Activated CD8-positive, alpha-beta memory T cell treated with anti-CD3 and anti-CD28 coated beads, Interleukin-2, amount 10 ng/mL, durations not matched to agents 7 days and 5 days (primary cell): ENCODE measurements around the gene ANKRD34A. TPM values are rescaled to one million over a fixed set of nuclear protein-coding genes. Genes with fewer than 3 reads are reported as not detected.
"Not testable (repeated sequence)": the region's sequence is repeated elsewhere in the genome, so short reads cannot be mapped to it uniquely, and the experiment has no call there.

ENCODE experiments used
- ATAC-seq: fragments of 150-1000 bp; cut with Tn5 transposase; one replicate; pipeline ENCODE4 v1.10.0; 2021; ENCODE audit warnings: moderate library complexity
- CTCF ChIA-PET: fragments of 350-600 bp; sonication (Branson Sonifier 250); formaldehyde crosslinking; loops from one replicate; lab custom pipeline; 2021; ENCODE audit warnings: antibody characterized with exemption; lab: Charles Lee
- DNase-seq: peaks from one replicate; pipeline ENCODE4 v3.0.0-alpha.2; 2020
- H3K27ac Mint-ChIP-seq: one replicate; pipeline ENCODE4 v1.8.0; 2021; ENCODE audit warnings: mild to moderate bottlenecking, mixed read lengths
- H3K27me3 Mint-ChIP-seq: one replicate; pipeline ENCODE4 v1.8.0; 2021; ENCODE audit warnings: mixed read lengths
- H3K36me3 Mint-ChIP-seq: one replicate; pipeline ENCODE4 v1.8.0; 2021; ENCODE audit warnings: mild to moderate bottlenecking, mixed read lengths
- H3K4me1 Mint-ChIP-seq: one replicate; pipeline ENCODE4 v1.8.0; 2021; ENCODE audit warnings: mixed read lengths
- H3K4me3 Mint-ChIP-seq: one replicate; pipeline ENCODE4 v1.8.0; 2021; ENCODE audit warnings: mild to moderate bottlenecking, moderate library complexity, mixed read lengths
- H3K9me3 Mint-ChIP-seq: one replicate; pipeline ENCODE4 v1.8.0; 2022; ENCODE audit warnings: low read depth, mixed read lengths
- total RNA-seq, 2 experiments: library from RNA; stranded (reverse); gene quantifications; one replicate each; pipeline ENCODE4 v1.2.3, GENCODE V29; 2021

The ANKRD34A gene
- total RNA-seq, 2 experiments from 2014 or later: 3.8 to 4.6 TPM

DNA sequence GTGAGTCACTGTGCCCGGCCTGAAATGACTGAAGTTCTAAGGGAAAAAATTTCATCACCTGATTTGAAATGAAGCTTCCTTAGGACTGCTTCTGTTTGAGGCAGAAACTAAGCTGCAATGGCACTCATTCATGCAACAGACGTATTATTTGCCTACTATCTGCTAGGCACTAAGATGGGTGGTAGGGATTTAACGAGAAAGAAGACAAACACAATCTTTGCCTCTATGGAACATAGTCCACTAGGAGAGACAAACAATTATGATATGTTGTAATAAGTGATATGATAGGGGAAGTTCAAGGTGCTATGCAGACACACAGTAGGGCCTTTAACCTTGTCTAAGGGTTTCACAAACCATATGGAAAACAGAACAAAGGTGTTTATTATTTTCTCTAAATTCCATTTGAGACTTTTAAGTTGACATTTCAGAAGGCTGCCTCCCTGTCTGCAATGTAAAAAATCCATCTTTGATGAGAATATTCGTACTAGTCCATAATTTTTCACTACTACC lies 17.8 kb downstream of the ANKRD34A start:
- H3K4me1 Mint-ChIP-seq: peaks cover 15% of the 10 kb centered on the region
- ATAC-seq (no peak), DNase-seq (no peak)
- no peak overlapping the region for H3K4me3 Mint-ChIP-seq
- H3K9me3 Mint-ChIP-seq: no peaks in the 10 kb centered on the region
- CTCF ChIA-PET: no interaction called here
- H3K36me3 Mint-ChIP-seq: peaks cover 17% of the 10 kb centered on the region
- no peaks in the 10 kb centered on the region for H3K27me3 Mint-ChIP-seq
- H3K27ac Mint-ChIP-seq: no peak overlapping the region

DNA sequence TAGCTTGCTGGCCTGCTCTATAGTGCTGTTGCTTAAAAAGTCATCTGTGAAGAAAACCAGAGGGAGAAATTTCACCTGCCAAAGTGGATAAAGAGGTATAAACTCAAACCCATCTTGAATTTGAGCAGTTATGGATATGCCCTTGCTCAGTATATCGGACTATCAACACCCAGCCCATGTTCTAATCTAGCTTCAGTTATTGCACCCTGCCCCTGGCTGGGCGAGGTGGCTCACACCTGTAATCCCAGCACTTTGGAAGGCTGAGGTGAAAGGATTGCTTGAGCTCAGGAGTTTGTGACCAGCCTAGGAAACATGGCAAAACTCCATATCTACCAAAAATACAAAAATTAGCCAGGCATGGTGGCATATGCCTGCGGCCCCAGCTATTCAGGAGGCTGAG lies 19.8 kb downstream of the ANKRD34A start:
- CTCF ChIA-PET: interaction anchor here (0.9 kb wide), 1 partner anchor 24 kb away, joined by 3 read pairs; no protein-coding TSS in a partner anchor
- no peak for DNase-seq
- ATAC-seq: no peak
- Mint-ChIP-seq H3K27me3 (no peaks in the 10 kb centered on the region), H3K4me3 (no peak overlapping the region), H3K9me3 (no peaks in the 10 kb centered on the region), H3K27ac (no peak overlapping the region), H3K36me3 (peaks cover 16% of the 10 kb centered on the region), H3K4me1 (peaks cover 2% of the 10 kb centered on the region)

GRCh38 chr1:145942871-145943270 lies 21.5 kb downstream of the ANKRD34A start:
- no peaks in the 10 kb centered on the region for H3K9me3 Mint-ChIP-seq
- H3K36me3 Mint-ChIP-seq: peaks cover 12% of the 10 kb centered on the region
- ATAC-seq (no peak), DNase-seq (no peak)
- H3K4me1 Mint-ChIP-seq: no peaks in the 10 kb centered on the region
- H3K27ac Mint-ChIP-seq: no peak overlapping the region
- no peak overlapping the region for H3K4me3 Mint-ChIP-seq
- CTCF ChIA-PET: interaction anchor here (1.0 to 1.6 kb wide), 4 partner anchors 11 to 84 kb away, joined by 3 to 4 read pairs (median 3); partner anchors contain the start of gene PIAS3
- no peaks in the 10 kb centered on the region for H3K27me3 Mint-ChIP-seq

- H3K36me3 Mint-ChIP-seq: peaks cover 14% of the 10 kb centered on the region
- no peak for ATAC-seq
- no peak overlapping the region for H3K4me3 Mint-ChIP-seq
- no peaks in the 10 kb centered on the region for H3K9me3 Mint-ChIP-seq
- no peak for DNase-seq
- no peaks in the 10 kb centered on the region for H3K4me1 Mint-ChIP-seq
- H3K27me3 Mint-ChIP-seq: no peaks in the 10 kb centered on the region
- CTCF ChIA-PET: interaction anchor here (1.0 to 1.2 kb wide), 3 partner anchors 10 to 31 kb away, joined by 3 to 4 read pairs (median 3); no protein-coding TSS in a partner anchor
- H3K27ac Mint-ChIP-seq: no peak overlapping the region
Measured at GRCh38 chr1:145942405-145942804, 22.0 kb downstream of the ANKRD34A start.

GRCh38 chr1:145937436-145937835 lies 26.9 kb downstream of the ANKRD34A start:
- Mint-ChIP-seq H3K27me3 (no peaks in the 10 kb centered on the region), H3K4me3 (no peak overlapping the region), H3K4me1 (peaks cover 10% of the 10 kb centered on the region), H3K27ac (no peak overlapping the region), H3K9me3 (no peaks in the 10 kb centered on the region), H3K36me3 (peaks cover 20% of the 10 kb centered on the region)
- CTCF ChIA-PET: no interaction called here
- ATAC-seq: no peak
- no peak for DNase-seq

GRCh38 chr1:145936247-145936646 lies 28.1 kb downstream of the ANKRD34A start:
- ATAC-seq: no peak

DNA sequence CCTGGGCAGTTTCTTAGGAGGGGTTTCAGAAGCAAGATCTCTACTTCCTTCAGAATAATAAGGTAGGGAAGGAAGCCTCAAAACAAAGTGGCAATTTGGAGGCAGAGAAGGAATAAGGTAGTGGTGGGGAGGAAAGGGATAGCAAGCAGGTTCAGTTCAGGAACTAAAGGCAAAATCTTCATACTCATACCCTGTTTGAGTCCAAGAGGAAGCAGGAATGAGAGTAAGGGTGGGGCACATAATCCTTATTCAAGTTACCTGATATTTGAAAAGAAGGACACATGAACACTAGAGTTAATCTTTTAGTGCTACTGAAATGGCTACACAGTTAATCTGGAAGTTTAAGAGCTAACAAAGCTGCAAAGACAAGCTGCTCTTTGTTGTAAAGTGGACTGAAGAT lies 28.7 kb downstream of the ANKRD34A start:
- H3K27me3 Mint-ChIP-seq: no peaks in the 10 kb centered on the region
- H3K36me3 Mint-ChIP-seq: peaks cover 24% of the 10 kb centered on the region
- H3K4me3 Mint-ChIP-seq: no peak overlapping the region
- no peak for ATAC-seq
- no peaks in the 10 kb centered on the region for H3K9me3 Mint-ChIP-seq
- CTCF ChIA-PET: no interaction called here
- no peak overlapping the region for H3K27ac Mint-ChIP-seq
- no peak for DNase-seq
- H3K4me1 Mint-ChIP-seq: peaks cover 17% of the 10 kb centered on the region

More at GRCh38 chr1:145936247-145936646, 28.1 kb downstream of the ANKRD34A start:
- H3K36me3 Mint-ChIP-seq: peaks cover 21% of the 10 kb centered on the region
- no peaks in the 10 kb centered on the region for H3K9me3 Mint-ChIP-seq
- H3K27me3 Mint-ChIP-seq: no peaks in the 10 kb centered on the region
- H3K4me3 Mint-ChIP-seq: no peak overlapping the region
- H3K27ac Mint-ChIP-seq: no peak overlapping the region
- peaks cover 17% of the 10 kb centered on the region for H3K4me1 Mint-ChIP-seq
- DNase-seq: no peak
- CTCF ChIA-PET: no interaction called here

DNA sequence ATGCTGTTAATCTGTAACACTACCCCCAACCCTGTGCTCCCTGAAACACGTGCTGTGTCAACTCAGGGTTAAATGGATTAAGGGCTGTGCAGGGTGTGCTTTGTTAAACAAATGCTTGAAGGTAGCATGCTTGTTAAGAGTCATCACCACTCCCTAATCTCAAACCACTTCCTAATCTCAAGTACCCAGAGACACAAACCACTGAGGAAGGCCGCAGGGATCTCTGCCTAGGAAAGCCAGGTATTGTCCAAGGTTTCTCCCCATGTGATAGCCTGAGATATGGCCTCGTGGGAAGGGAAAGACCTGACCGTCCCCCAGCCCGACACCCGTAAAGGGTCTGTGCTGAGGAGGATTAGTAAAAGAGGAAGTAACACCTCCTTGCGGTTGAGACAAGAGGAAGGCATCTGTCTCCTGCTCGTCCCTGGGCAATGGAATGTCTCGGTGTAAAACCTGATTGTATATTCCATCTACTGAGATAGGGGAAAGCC lies 31.8 kb downstream of the ANKRD34A start:
- Mint-ChIP-seq H3K4me1 (peaks cover 24% of the 10 kb centered on the region), H3K4me3 (peak overlapping the region; percentile 32), H3K27ac (peak overlapping the region; percentile 86), H3K36me3 (peaks cover 24% of the 10 kb centered on the region)
- CTCF ChIA-PET: interaction anchor here (0.9 to 1.5 kb wide), 3 partner anchors 10 to 87 kb away, joined by 3 to 5 read pairs (median 3); partner anchors contain the start of genes LIX1L and NUDT17
- H3K27me3 Mint-ChIP-seq, ATAC-seq, H3K9me3 Mint-ChIP-seq: not testable (repeated sequence)
- peak; percentile 54 for DNase-seq

GRCh38 chr1:145927916-145928643 lies 36.3 kb downstream of the ANKRD34A start:
- ATAC-seq: no peak
- CTCF ChIA-PET: interaction anchor here (0.9 to 3.0 kb wide), 16 partner anchors 10 to 106 kb away, joined by 3 to 30 read pairs (median 7); partner anchors contain the start of genes ANKRD34A, ITGA10, LIX1L and NUDT17
- Mint-ChIP-seq H3K27me3 (no peaks in the 10 kb centered on the region), H3K4me1 (peaks cover 30% of the 10 kb centered on the region), H3K4me3 (no peak overlapping the region), H3K9me3 (no peaks in the 10 kb centered on the region), H3K27ac (no peak overlapping the region), H3K36me3 (peaks cover 12% of the 10 kb centered on the region)
- DNase-seq: no peak

DNA sequence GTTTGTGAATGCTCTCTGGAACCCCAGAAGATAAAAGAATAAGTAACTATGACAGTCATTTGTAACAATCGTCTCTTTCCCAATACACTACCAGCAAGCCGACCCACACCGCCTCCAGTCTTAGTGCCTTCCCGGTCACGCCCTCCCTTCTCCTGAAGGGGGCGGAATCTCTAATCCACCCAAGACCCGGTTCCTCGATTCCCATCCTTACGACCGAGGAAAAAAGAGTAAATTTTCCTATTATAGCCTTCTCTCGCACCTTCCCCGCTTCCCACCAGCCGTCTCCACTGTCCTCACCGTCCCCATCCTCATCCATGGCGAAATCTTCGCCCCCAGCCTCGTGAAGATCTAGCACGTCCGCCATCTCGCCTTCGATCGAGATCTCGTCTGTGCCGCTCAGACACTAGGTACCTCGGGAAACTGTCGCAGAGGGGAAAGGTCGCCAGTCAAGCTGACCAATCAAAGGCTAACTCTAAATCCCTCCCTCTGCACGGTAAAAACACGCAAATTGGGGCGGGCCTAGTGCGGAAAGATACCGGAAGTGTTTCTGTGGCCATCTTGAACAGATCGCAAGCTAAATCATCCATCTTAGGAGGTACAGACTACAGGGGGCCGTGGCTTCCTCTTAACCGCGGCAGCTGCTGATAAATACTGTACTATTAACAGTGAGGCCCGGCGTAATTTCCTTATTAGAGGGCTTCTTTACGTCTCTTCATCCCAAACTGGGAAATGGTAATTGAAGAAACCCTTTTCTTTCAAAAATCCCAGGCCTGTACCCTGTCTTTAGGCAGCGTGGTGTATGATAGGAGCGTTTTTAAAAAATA lies 37.1 kb downstream of the ANKRD34A start, which contains the start of gene RBM8A:
RBM8A (minus strand) TSS at position 422 of the 824 bp plus-strand sequence; CDS start at position 364, 58 bp downstream.
- Mint-ChIP-seq H3K36me3 (peaks cover 13% of the 10 kb centered on the region), H3K4me3 (no peak within 1 kb of the TSS), H3K27me3 (no peaks in the 10 kb centered on the region), H3K4me1 (peaks cover 22% of the 10 kb centered on the region), H3K27ac (no peak within 1 kb of the TSS), H3K9me3 (no peaks in the 10 kb centered on the region)
- DNase-seq (peak; percentile 99), ATAC-seq (peak; percentile 97)
- CTCF ChIA-PET: interaction anchor here (0.9 to 3.0 kb wide), 17 partner anchors 9 to 107 kb away, joined by 3 to 30 read pairs (median 7); partner anchors contain the start of genes ANKRD34A, ITGA10, LIX1L and NUDT17

DNA sequence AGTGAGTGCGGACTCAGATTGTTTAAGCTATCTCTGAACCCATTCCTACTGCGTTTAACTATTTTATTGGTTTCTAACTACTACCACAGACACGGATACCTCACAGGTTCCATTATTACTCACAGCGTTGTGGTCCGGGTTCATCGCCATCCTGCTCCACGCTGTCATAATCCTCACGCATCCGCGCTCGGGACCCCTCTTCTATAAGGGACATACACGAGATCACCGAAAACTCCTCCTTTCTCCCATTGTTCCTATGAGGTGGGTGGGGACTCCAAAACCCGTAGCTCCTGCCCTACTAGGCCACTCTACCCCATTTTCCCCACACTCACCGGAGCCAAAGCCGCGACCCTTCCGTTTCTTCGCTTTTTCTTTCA lies 37.7 kb downstream of the ANKRD34A start:
- ATAC-seq: peak; percentile 40
- Mint-ChIP-seq H3K4me3 (no peak overlapping the region), H3K36me3 (peaks cover 11% of the 10 kb centered on the region), H3K4me1 (peaks cover 18% of the 10 kb centered on the region), H3K9me3 (no peaks in the 10 kb centered on the region), H3K27ac (no peak overlapping the region), H3K27me3 (no peaks in the 10 kb centered on the region)
- DNase-seq: peak; percentile 74
- CTCF ChIA-PET: interaction anchor here (1.0 to 3.0 kb wide), 11 partner anchors 16 to 86 kb away, joined by 3 to 30 read pairs (median 8); partner anchors contain the start of genes ANKRD34A, ITGA10, LIX1L and NUDT17

DNA sequence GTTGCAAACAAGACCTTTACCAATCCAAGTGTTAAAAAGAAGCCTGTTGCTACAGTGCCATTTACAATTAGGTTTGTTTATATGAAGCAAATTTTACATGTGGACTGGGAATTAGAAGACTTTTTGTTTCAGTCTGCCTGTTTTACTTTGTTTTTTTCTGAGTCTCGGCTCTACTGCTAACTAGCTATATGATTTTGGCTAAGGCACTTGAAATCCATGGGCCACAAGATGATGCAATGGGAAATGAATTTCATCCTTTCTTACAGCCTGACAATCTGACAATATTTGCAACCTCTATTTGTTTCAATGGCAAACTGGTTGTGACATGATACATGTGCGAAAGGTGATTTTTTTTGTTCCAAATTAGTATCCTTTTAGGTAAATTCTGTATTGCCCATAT lies 42.1 kb downstream of the ANKRD34A start:
- ATAC-seq (no peak), DNase-seq (no peak)
- CTCF ChIA-PET: interaction anchor here (2.1 kb wide), 1 partner anchor 12 kb away, joined by 12 read pairs; the partner anchor contains the start of gene ITGA10
- Mint-ChIP-seq H3K27me3 (no peaks in the 10 kb centered on the region), H3K4me3 (no peak overlapping the region), H3K9me3 (no peaks in the 10 kb centered on the region), H3K4me1 (peaks cover 37% of the 10 kb centered on the region), H3K36me3 (peaks cover 6% of the 10 kb centered on the region), H3K27ac (no peak overlapping the region)
